ENCODE data around the gene LAMA3.

Gene LAMA3

GRCh38 chr18:24000613-24001490 lies 311.6 kb downstream of the LAMA3 start:
- H3K4me3 ChIP-seq (ENCODE audit: low read depth, low read length), result no peak overlapping the region
- no peak for TF ChIP-seq CTCF (IDR thresholded peaks at IDR 0.05; ENCODE audit: insufficient read depth, low read depth, low read length, missing control alignments)
- peak; percentile 54 for DNase-seq (ENCODE audit: low read depth)

GRCh38 chr18:24002479-24002878 lies 313.2 kb downstream of the LAMA3 start:
- H3K4me3 ChIP-seq (ENCODE audit: low read depth, low read length), result no peak overlapping the region
- DNase-seq (ENCODE audit: low read depth), result no peak
- no peak for TF ChIP-seq CTCF (IDR thresholded peaks at IDR 0.05; ENCODE audit: insufficient read depth, low read depth, low read length, missing control alignments)

GRCh38 chr18:24003288-24003687 lies 314.0 kb downstream of the LAMA3 start:
- no peak for TF ChIP-seq CTCF (IDR thresholded peaks at IDR 0.05; ENCODE audit: insufficient read depth, low read depth, low read length, missing control alignments)
- no peak for DNase-seq (ENCODE audit: low read depth)
- no peak overlapping the region for H3K4me3 ChIP-seq (ENCODE audit: low read depth, low read length)

GRCh38 chr18:24003903-24004640 lies 314.8 kb downstream of the LAMA3 start:
- no peak for DNase-seq (ENCODE audit: low read depth)
- no peak overlapping the region for H3K4me3 ChIP-seq (ENCODE audit: low read depth, low read length)

More at GRCh38 chr18:24003903-24004640, 314.8 kb downstream of the LAMA3 start:
- no peak for TF ChIP-seq CTCF (IDR thresholded peaks at IDR 0.05; ENCODE audit: insufficient read depth, low read depth, low read length, missing control alignments)

Measured in GM12865 (cell line).